CD8-positive, alpha-beta memory T cell (primary cell): ENCODE measurements around the gene SKOR2. TPM values are rescaled to one million over a fixed set of nuclear protein-coding genes. Genes with fewer than 3 reads are reported as not detected.

Experiments
- CTCF ChIA-PET: fragments of 350-600 bp; sonication (Branson Sonifier 250); formaldehyde crosslinking; loops from one replicate; lab custom pipeline; 2021; ENCODE audit warnings: antibody characterized with exemption; lab: Charles Lee
- POLR2A ChIA-PET: fragments of 350-600 bp; sonication (Branson Sonifier 250); formaldehyde crosslinking; loops from one replicate; lab custom pipeline; 2021; ENCODE audit warnings: antibody characterized with exemption; lab: Charles Lee
- DNase-seq, 5 donors: peaks; one replicate each; pipeline versions ENCODE4 v3.0.0 to v3.0.0-alpha.2; 2020 to 2022; ENCODE audit warnings: mixed read lengths in 1 of 5
- H3K27ac ChIP-seq: one replicate; pipeline ENCODE4 v1.7.0; 2013; ENCODE audit warnings: low read depth, mild to moderate bottlenecking, low read length, moderate library complexity
- H3K27me3 ChIP-seq: 2 replicates; pipeline ENCODE4 v1.7.0; 2013; ENCODE audit warnings: low read length, mild to moderate bottlenecking; ENCODE audit not compliant: insufficient read depth, poor library complexity, severe bottlenecking
- H3K36me3 ChIP-seq: 2 replicates; pipeline ENCODE4 v1.7.0; 2013; ENCODE audit warnings: mild to moderate bottlenecking, low read length, moderate library complexity; ENCODE audit not compliant: insufficient read depth
- H3K4me1 ChIP-seq: 2 replicates; pipeline ENCODE4 v1.7.0; 2013; ENCODE audit warnings: mild to moderate bottlenecking, low read length, moderate library complexity; ENCODE audit not compliant: insufficient read depth
- H3K4me3 ChIP-seq: 2 replicates; pipeline ENCODE4 v1.7.0; 2013; ENCODE audit warnings: mild to moderate bottlenecking, low read length
- H3K9me3 ChIP-seq: 2 replicates; pipeline ENCODE4 v1.7.0; 2013; ENCODE audit warnings: mild to moderate bottlenecking, low read length
- H3K27ac Mint-ChIP-seq, 8 donors: one replicate each; pipeline ENCODE4 v1.8.0; 2020 to 2021; ENCODE audit warnings: mixed read lengths in 8 of 8, mild to moderate bottlenecking in 6 of 8, inconsistent platforms in 3 of 8, moderate library complexity in 3 of 8
- H3K27me3 Mint-ChIP-seq, 2 donors: one replicate each; pipeline ENCODE4 v1.8.0; 2020 to 2021; ENCODE audit warnings: mixed read lengths in 2 of 2, mild to moderate bottlenecking in 1 of 2, moderate library complexity in 1 of 2
- H3K36me3 Mint-ChIP-seq, 3 donors: one replicate each; pipeline ENCODE4 v1.8.0; 2020 to 2021; ENCODE audit warnings: mixed read lengths in 3 of 3, inconsistent platforms in 1 of 3, mild to moderate bottlenecking in 1 of 3
- H3K4me1 Mint-ChIP-seq, 3 donors: one replicate each; pipeline ENCODE4 v1.8.0; 2020 to 2021; ENCODE audit warnings: mixed read lengths in 3 of 3, inconsistent platforms in 1 of 3, mild to moderate bottlenecking in 1 of 3
- H3K4me3 Mint-ChIP-seq, 7 donors: one replicate each; pipeline ENCODE4 v1.8.0; 2020 to 2021; ENCODE audit warnings: mixed read lengths in 7 of 7, mild to moderate bottlenecking in 6 of 7, moderate library complexity in 4 of 7, inconsistent platforms in 2 of 7
- H3K9me3 Mint-ChIP-seq, 5 donors: one replicate each; pipeline ENCODE4 v1.8.0; 2020 to 2022; ENCODE audit warnings: mixed read lengths in 5 of 5, mild to moderate bottlenecking in 3 of 5, moderate library complexity in 2 of 5, inconsistent platforms in 1 of 5
- polyA plus RNA-seq: library from polyadenylated mRNA; unstranded; fragments of 300-500 nt; fragmentation: Illumina TruSeq; gene quantifications from one replicate; pipeline ENCODE4 v1.2.3, GENCODE V29; 2021
- total RNA-seq, 2 experiments: library from RNA; stranded (reverse); gene quantifications; one replicate each; pipeline ENCODE4 v1.2.3, GENCODE V29; 2021

Gene SKOR2
- total and polyA plus RNA-seq, 3 experiments from 2014 or later, result not detected

GRCh38 chr18:47249314-47249981 lies 2.0 kb downstream of the SKOR2 start:
- Mint-ChIP-seq H3K27ac (no peak overlapping the region), H3K9me3 (peaks cover 0 to 13% (median 6%) of the 10 kb centered on the region in 5 donors), H3K36me3 (no peaks in the 10 kb centered on the region), H3K27me3 (peaks cover 74 to 76% of the 10 kb centered on the region in 2 donors), H3K4me3 (no peak overlapping the region), H3K4me1 (peaks cover 0 to 15% (median 5%) of the 10 kb centered on the region in 3 donors)
- Histone ChIP-seq H3K4me3 (no peak overlapping the region), H3K9me3 (no peaks in the 10 kb centered on the region), H3K4me1 (no peaks in the 10 kb centered on the region), H3K27me3 (peaks cover 31% of the 10 kb centered on the region), H3K36me3 (no peaks in the 10 kb centered on the region), H3K27ac (no peak overlapping the region)
- POLR2A ChIA-PET, result no interaction called here
- no peak for DNase-seq
- CTCF ChIA-PET, result no interaction called here

GRCh38 chr18:47248604-47249313 lies 2.7 kb downstream of the SKOR2 start:
- Mint-ChIP-seq H3K4me3 (no peak overlapping the region), H3K9me3 (peaks cover 0 to 13% (median 2%) of the 10 kb centered on the region in 5 donors), H3K4me1 (peaks cover 0 to 15% (median 5%) of the 10 kb centered on the region in 3 donors), H3K27ac (peak overlapping the region in 1 of 8 donors; percentile 50), H3K36me3 (no peaks in the 10 kb centered on the region), H3K27me3 (peaks cover 67 to 76% of the 10 kb centered on the region in 2 donors)
- Histone ChIP-seq H3K27ac (no peak overlapping the region), H3K9me3 (no peaks in the 10 kb centered on the region), H3K4me3 (no peak overlapping the region), H3K27me3 (peaks cover 26% of the 10 kb centered on the region), H3K4me1 (no peaks in the 10 kb centered on the region), H3K36me3 (no peaks in the 10 kb centered on the region)
- POLR2A ChIA-PET, result no interaction called here
- DNase-seq, result no peak
- CTCF ChIA-PET, result no interaction called here

GRCh38 chr18:47248115-47248603 lies 3.3 kb downstream of the SKOR2 start:
- H3K27ac ChIP-seq, result no peak overlapping the region
- H3K4me3 ChIP-seq, result no peak overlapping the region
- H3K4me1 ChIP-seq, result no peaks in the 10 kb centered on the region
- peaks cover 26% of the 10 kb centered on the region for H3K27me3 ChIP-seq
- DNase-seq, result no peak
- Mint-ChIP-seq H3K27me3 (peaks cover 61 to 75% of the 10 kb centered on the region in 2 donors), H3K9me3 (peaks cover 0 to 13% (median 2%) of the 10 kb centered on the region in 5 donors), H3K4me3 (no peak overlapping the region), H3K36me3 (no peaks in the 10 kb centered on the region), H3K4me1 (peaks cover 0 to 15% (median 5%) of the 10 kb centered on the region in 3 donors), H3K27ac (peak overlapping the region in 1 of 8 donors; percentile 50)
- POLR2A ChIA-PET, result no interaction called here
- CTCF ChIA-PET, result no interaction called here
- no peaks in the 10 kb centered on the region for H3K36me3 ChIP-seq
- no peaks in the 10 kb centered on the region for H3K9me3 ChIP-seq

- H3K27me3 Mint-ChIP-seq, result peaks cover 55 to 75% of the 10 kb centered on the region in 2 donors
- ChIA-PET POLR2A (no interaction called here), CTCF (no interaction called here)
- Histone ChIP-seq H3K4me1 (no peaks in the 10 kb centered on the region), H3K36me3 (no peaks in the 10 kb centered on the region), H3K27ac (no peak overlapping the region), H3K4me3 (no peak overlapping the region), H3K9me3 (no peaks in the 10 kb centered on the region), H3K27me3 (peaks cover 22% of the 10 kb centered on the region)
- no peak overlapping the region for H3K4me3 Mint-ChIP-seq
- peaks cover 0 to 15% (median 5%) of the 10 kb centered on the region in 3 donors for H3K4me1 Mint-ChIP-seq
- H3K36me3 Mint-ChIP-seq, result no peaks in the 10 kb centered on the region
- H3K27ac Mint-ChIP-seq, result no peak overlapping the region
- peaks cover 0 to 13% (median under 1%) of the 10 kb centered on the region in 5 donors for H3K9me3 Mint-ChIP-seq
- DNase-seq, result no peak
Observed at GRCh38 chr18:47247416-47248114, 3.9 kb downstream of the SKOR2 start.

- DNase-seq, result no peak
- Mint-ChIP-seq H3K4me1 (peaks cover 0 to 15% (median 5%) of the 10 kb centered on the region in 3 donors), H3K36me3 (no peaks in the 10 kb centered on the region), H3K27me3 (peaks cover 51 to 75% of the 10 kb centered on the region in 2 donors), H3K9me3 (peaks cover 0 to 13% (median 0%) of the 10 kb centered on the region in 5 donors), H3K27ac (no peak overlapping the region), H3K4me3 (no peak overlapping the region)
- no peak overlapping the region for H3K27ac ChIP-seq
- ChIA-PET POLR2A (no interaction called here), CTCF (no interaction called here)
- no peaks in the 10 kb centered on the region for H3K36me3 ChIP-seq
- H3K9me3 ChIP-seq, result no peaks in the 10 kb centered on the region
- no peaks in the 10 kb centered on the region for H3K4me1 ChIP-seq
- H3K4me3 ChIP-seq, result no peak overlapping the region
- H3K27me3 ChIP-seq, result peaks cover 19% of the 10 kb centered on the region
Observed at GRCh38 chr18:47247036-47247415, 4.4 kb downstream of the SKOR2 start.

GRCh38 chr18:47246027-47246971 lies 5.2 kb downstream of the SKOR2 start:
- Histone ChIP-seq H3K4me3 (no peak overlapping the region), H3K9me3 (no peaks in the 10 kb centered on the region), H3K36me3 (no peaks in the 10 kb centered on the region), H3K27ac (no peak overlapping the region), H3K27me3 (peaks cover 16% of the 10 kb centered on the region), H3K4me1 (no peaks in the 10 kb centered on the region)
- H3K4me3 Mint-ChIP-seq, result peak overlapping the region in 1 of 7 donors; percentile 33
- peak overlapping the region in 1 of 8 donors; percentile 45 for H3K27ac Mint-ChIP-seq
- H3K9me3 Mint-ChIP-seq, result peaks cover 0 to 13% (median 0%) of the 10 kb centered on the region in 5 donors
- CTCF ChIA-PET, result no interaction called here
- H3K4me1 Mint-ChIP-seq, result peaks cover 0 to 10% (median 5%) of the 10 kb centered on the region in 3 donors
- no peak for DNase-seq
- H3K36me3 Mint-ChIP-seq, result no peaks in the 10 kb centered on the region
- POLR2A ChIA-PET, result no interaction called here
- H3K27me3 Mint-ChIP-seq, result peaks cover 48 to 76% of the 10 kb centered on the region in 2 donors

GRCh38 chr18:47244086-47244485 lies 7.4 kb downstream of the SKOR2 start:
- DNase-seq, result no peak
- Histone ChIP-seq H3K4me3 (no peak overlapping the region), H3K27ac (no peak overlapping the region), H3K36me3 (no peaks in the 10 kb centered on the region), H3K9me3 (no peaks in the 10 kb centered on the region), H3K4me1 (no peaks in the 10 kb centered on the region), H3K27me3 (peaks cover 4% of the 10 kb centered on the region)
- Mint-ChIP-seq H3K4me1 (peaks cover 0 to 10% (median 5%) of the 10 kb centered on the region in 3 donors), H3K27me3 (peaks cover 39 to 76% of the 10 kb centered on the region in 2 donors), H3K36me3 (no peaks in the 10 kb centered on the region), H3K4me3 (no peak overlapping the region), H3K27ac (no peak overlapping the region), H3K9me3 (peaks cover 0 to 7% (median 0%) of the 10 kb centered on the region in 5 donors)
- CTCF ChIA-PET, result no interaction called here
- POLR2A ChIA-PET, result no interaction called here
